NCI-H1417 treated with DMSO at 0.1 percent for 48 hours (cell line): ENCODE data around the gene EIF3A.
"Not testable (repeated sequence)": the region's sequence is repeated elsewhere in the genome, so short reads cannot be mapped to it uniquely, and the experiment has no call there.

Source experiments
- DNase-seq: peaks from one replicate; lab custom pipeline; 2025; lab: John Stamatoyannopoulos, UW

Gene EIF3A

GRCh38 chr10:119051775-119052174 is 28.8 kb downstream of the EIF3A start:
- DNase-seq = no peak

- DNase-seq = no peak
These were observed 30.8 kb downstream of the EIF3A start for GRCh38 chr10:119049777-119050176.

- DNase-seq = no peak
These were observed 31.3 kb downstream of the EIF3A start for GRCh38 chr10:119049361-119049760.

GRCh38 chr10:119045561-119045960 is 35.1 kb downstream of the EIF3A start:
- no peak for DNase-seq

GRCh38 chr10:119042169-119042568 is 38.4 kb downstream of the EIF3A start:
- DNase-seq = no peak

- DNase-seq = no peak
These were observed 39.3 kb downstream of the EIF3A start for GRCh38 chr10:119041326-119041725.

GRCh38 chr10:119039161-119039560 is 41.5 kb downstream of the EIF3A start:
- DNase-seq = no peak

- DNase-seq = no peak
These were observed 49.0 kb downstream of the EIF3A start for GRCh38 chr10:119031496-119032059.

GRCh38 chr10:119030421-119031250 is 50.0 kb downstream of the EIF3A start:
- DNase-seq = no peak

GRCh38 chr10:119029613-119030420 is 50.8 kb downstream of the EIF3A start, which contains the start of gene NANOS1:
Gene NANOS1 (plus strand): TSS chr10:119029714. CDS start chr10:119029802, 88 bp downstream.
- DNase-seq = no peak

- DNase-seq = peak; percentile 60
These were observed 51.6 kb downstream of the EIF3A start for GRCh38 chr10:119028900-119029612.

- DNase-seq = not testable (repeated sequence)
These were observed 52.1 kb downstream of the EIF3A start for GRCh38 chr10:119028445-119028899.

GRCh38 chr10:119026301-119027110 is 54.1 kb downstream of the EIF3A start:
- DNase-seq = no peak

- no peak for DNase-seq
These were observed 54.8 kb downstream of the EIF3A start for GRCh38 chr10:119025776-119026175.

- DNase-seq = no peak
These were observed 55.3 kb downstream of the EIF3A start for GRCh38 chr10:119025336-119025735.

GRCh38 chr10:119024882-119025281 is 55.7 kb downstream of the EIF3A start:
- no peak for DNase-seq

- no peak for DNase-seq
These were observed 57.1 kb downstream of the EIF3A start for GRCh38 chr10:119023553-119023868.

- DNase-seq = no peak
These were observed 57.6 kb downstream of the EIF3A start for GRCh38 chr10:119022846-119023552.

GRCh38 chr10:119020627-119020946 is 60.0 kb downstream of the EIF3A start:
- no peak for DNase-seq

- no peak for DNase-seq
These were observed 73.4 kb downstream of the EIF3A start for GRCh38 chr10:119007211-119007574.
